HG03354 (cell line): ENCODE data around the gene IQCE.

Experiments
- ATAC-seq: cut with Tn5 transposase; IDR thresholded peaks from one replicate; pipeline ENCODE4 v1.9.1; 2021; ENCODE audit warnings: mild to moderate bottlenecking; ENCODE audit not compliant: unreplicated experiment, poor library complexity, severe bottlenecking

IQCE gene, protein sequence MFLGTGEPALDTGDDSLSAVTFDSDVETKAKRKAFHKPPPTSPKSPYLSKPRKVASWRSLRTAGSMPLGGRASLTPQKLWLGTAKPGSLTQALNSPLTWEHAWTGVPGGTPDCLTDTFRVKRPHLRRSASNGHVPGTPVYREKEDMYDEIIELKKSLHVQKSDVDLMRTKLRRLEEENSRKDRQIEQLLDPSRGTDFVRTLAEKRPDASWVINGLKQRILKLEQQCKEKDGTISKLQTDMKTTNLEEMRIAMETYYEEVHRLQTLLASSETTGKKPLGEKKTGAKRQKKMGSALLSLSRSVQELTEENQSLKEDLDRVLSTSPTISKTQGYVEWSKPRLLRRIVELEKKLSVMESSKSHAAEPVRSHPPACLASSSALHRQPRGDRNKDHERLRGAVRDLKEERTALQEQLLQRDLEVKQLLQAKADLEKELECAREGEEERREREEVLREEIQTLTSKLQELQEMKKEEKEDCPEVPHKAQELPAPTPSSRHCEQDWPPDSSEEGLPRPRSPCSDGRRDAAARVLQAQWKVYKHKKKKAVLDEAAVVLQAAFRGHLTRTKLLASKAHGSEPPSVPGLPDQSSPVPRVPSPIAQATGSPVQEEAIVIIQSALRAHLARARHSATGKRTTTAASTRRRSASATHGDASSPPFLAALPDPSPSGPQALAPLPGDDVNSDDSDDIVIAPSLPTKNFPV

DNA sequence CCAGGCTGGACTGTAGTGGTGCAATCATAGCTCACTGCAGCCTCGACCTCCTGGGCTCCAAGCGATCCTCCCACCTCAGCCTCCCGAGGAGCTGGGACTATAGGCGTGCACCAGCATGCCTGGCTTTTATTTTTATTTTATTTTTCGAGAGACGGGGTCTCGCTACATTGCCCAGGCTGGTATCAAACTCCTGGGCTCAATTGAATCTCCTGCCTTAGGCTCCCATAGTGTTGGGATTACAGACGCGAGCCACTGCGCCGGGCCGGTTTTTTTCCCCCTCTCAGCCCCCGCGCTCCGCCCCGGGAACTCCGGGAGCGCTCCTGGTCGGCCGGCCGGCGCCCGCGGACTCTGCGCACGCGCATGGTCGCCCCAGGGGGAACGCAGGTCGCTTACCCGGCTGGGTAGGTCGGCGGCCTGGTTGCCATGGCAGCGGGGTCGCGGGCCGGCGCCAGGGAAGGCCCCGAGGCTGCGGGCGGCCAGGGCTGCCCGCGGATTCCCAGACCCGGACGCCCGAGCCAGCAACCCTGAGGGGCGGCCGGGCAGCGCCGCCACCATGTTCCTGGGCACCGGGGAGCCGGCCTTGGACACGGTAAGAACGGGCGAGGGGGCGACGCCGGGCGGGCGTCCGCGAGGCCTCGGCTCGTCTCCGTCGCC is at the start of gene IQCE:
Gene IQCE (plus strand): TSS at position 351 of the 654 bp plus-strand sequence. CDS start 203 bp downstream, at position 554.
- peak; percentile 53 for ATAC-seq

DNA sequence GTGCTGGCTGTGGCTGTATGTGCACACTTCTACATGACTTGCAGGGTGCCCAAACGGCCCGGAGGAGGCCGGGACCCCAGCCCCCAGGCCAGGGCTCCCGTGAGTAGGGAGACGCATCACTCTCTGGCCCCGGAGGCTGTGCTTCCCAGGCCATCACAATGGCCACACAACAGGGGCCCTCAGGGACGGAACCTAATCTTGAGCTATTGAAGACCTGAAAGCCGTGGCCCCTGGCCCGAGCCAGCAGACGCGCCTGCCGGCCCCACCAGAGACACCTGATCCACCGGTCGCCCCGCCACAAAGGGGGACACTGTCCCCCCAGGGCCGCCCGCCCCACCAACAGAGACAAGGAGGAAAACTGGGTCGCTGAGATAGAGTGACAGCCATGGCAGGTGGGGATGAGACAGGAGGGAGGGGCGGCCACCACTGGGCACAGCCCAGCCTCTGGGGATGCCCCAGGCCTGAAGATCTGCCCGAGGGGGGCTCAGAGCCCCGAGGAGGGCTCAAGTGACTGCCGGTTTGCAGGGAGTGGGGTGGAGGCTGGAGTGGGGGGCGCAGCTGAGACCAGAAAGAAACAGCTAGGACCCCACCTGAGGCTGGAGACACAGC is 49.4 kb upstream of the IQCE start:
- no peak for ATAC-seq

DNA sequence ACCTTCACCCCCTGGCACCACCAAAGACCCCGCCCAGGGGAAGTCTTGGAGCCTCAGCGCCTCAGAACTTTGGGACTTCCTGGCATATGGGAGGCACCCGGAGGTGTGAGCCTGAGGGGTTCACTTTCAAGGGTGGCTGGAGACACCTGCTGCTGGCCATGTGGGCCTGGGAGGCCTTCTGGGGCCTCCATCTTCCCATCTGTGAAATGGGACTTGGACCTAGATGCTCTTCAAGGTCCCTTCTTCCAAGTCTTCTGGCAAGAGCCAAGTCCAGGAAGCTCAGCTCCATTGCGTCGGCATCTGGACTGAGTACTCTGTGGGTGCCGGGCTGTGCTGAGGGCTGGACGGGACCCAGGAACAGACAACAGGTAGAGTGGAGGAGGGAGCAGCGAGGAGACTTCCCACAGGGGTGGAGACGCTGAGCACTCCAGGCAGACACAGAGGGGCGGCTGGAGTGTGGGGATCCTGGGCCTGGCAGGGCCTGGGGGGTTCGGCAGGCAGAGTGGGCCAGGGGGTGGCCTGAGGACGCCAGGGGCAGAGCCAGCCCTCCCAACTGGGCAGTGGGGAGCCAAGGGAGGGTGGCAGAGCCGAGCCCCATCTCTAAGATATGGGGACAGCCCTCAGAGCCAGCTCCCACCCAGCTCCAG is 48.5 kb upstream of the IQCE start:
- ATAC-seq, result no peak

DNA sequence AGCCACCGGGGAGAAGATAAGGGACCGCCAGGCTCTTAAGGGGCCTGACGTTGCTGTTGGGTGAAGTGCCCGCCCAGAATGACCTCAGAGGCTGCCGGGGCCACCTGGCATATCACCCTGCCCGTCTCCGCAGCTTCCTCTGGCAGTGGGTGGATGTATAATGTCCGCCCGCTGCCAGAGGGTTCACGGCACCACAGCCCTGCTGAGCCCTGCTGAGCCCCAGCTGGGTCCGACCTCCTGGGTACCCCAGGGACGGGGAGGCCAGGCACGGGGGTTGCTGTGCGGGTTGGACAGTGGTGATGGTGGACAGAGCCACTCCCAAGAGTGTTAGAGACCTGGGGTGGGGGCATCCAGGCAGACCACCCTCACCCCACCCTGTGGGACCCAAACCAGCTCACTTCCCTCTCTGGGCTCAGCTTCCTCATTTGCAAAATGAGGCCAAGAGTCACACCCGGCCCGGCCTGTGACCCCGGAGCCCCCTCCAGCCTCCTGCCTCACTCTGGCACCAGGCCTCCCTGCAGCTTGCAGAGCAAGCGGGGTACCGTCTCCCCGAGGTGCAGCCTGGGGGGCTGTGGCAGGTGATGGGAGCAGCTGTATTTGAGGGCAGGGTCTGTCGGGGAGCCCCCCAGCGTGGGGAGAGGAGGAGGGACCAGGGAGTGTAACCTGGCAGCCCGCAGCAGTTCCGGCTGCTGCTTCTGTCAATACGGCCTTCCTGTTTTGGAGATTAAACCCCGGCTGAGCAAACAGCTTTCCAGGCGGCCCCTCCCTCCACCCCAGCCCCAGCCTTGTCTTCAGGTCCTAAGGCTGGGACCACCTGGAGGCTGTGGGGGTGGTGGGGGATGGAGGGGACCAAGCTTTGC is 47.6 kb upstream of the IQCE start:
- ATAC-seq, result no peak

DNA sequence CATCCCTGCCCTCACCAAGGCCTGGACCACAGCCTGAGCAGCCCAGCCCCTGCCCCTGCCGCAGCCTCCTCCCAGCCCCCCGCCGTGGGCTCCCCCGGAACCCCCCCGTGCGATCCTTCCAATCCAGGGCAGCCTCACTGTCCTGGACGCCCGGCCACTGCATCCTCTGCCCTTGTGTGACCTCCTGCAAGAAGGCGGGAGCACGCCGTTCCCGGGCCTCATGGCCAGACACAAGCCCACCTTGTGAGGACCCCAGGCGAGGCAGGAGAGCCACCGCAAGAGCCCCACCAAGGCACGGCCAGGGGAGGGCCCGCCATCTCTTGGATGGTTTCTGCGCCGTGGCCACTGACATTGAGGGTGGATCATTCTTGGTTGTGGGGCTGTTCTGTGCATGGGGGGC is 47.0 kb upstream of the IQCE start:
- ATAC-seq, result no peak

DNA sequence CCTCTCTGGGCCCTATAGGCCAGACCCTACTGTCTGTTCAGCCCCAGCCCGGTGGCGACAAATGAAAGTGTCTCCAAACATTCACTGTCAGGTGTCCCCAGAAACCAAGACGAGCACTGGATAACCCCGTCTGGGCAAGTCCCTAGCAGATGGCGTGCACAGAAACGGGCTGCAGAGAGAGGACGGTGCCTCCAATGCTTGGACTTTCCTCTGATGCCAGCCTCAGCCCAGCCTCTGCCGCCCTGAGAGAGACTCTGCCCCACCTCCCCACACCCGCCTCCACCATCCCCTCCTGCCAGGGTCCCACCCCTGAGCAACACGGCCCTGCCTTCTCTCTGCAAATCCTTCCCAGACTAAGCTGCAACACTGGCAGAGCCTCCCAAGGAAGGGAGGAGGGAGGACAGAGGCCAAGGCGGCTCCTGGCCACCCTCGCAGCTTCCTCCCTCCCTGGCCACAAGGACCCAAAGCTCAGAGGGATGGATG is 46.6 kb upstream of the IQCE start:
- no peak for ATAC-seq

DNA sequence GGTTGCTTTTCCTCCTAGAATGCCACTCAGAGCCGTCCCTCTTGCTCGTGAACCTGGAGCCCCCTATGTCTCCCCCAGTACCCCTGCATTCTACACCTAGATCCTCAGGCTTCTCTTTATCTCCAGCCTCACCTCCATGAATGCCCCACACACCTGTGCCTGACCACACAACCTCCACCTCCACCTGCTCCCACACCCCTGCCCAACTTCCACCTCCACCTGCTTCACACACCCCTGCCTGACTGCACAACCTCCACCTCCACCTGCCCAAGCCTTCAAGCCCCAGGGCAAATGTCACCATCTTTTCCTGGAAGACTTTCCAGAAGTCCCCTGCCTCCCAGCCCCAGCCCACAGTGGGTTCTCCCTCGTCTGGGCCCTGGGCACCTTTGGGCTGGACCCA is 46.1 kb upstream of the IQCE start:
- ATAC-seq, result no peak

DNA sequence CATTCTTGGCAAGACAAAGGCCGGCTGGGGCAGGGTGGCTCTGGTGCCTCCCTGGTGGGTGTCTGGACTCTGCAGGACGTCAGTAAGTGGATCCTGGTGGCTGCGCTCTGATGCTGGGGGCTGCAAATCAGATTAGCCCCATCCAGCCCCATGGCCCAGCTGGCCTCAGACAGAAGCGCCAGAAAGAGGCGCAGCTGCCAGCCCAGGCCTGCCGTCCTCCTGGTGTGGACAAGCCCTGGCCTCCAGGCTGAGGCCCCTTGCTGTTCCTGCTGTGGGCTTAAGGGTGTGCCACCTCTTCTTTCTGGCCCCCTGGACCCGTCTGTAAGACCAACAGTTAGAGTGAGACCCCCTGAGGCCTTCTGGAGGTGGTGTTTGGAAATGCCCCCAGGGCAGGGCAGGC is 45.1 kb upstream of the IQCE start:
- ATAC-seq, result no peak

DNA sequence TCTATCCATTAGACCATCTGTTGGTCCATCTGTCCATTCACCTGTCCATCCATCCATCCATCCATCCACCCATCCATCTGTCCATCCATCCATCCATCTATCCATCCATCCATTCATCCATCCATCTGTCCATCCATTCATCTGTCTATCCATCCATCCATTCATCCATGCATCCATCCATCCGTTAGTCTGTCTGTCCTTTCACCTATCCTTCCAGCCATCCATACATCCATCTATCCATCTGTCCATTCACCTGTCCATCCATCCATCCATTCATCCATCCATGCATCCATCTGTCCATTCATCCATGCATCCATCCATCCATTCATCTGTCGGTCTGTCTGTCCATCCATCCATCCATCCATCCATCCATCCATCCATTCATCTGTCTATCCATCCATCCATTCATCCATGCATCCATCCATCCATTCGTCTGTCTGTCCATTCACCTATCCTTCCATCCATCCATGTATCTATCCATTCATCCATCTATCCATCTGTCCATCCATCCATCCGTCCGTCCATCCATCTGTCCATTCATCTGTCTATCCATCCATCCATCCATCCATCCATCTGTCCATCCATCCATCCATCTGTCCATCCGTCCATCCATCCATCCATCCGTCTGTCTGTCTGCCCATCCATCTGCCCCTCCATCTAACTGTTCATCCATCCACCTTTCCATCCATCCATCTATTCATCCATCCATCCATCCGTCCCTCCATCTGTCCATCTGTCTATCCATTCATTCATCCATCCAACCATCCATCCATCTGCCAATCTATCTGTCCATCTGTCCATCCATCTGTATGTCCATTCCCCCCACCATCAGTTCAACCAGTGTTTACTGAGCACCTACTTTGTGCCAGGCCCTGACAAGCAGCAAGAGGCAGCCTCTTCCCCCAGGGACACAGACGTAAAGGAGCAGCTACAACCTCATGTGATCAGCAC is 44.0 kb upstream of the IQCE start:
- ATAC-seq, result no peak

DNA sequence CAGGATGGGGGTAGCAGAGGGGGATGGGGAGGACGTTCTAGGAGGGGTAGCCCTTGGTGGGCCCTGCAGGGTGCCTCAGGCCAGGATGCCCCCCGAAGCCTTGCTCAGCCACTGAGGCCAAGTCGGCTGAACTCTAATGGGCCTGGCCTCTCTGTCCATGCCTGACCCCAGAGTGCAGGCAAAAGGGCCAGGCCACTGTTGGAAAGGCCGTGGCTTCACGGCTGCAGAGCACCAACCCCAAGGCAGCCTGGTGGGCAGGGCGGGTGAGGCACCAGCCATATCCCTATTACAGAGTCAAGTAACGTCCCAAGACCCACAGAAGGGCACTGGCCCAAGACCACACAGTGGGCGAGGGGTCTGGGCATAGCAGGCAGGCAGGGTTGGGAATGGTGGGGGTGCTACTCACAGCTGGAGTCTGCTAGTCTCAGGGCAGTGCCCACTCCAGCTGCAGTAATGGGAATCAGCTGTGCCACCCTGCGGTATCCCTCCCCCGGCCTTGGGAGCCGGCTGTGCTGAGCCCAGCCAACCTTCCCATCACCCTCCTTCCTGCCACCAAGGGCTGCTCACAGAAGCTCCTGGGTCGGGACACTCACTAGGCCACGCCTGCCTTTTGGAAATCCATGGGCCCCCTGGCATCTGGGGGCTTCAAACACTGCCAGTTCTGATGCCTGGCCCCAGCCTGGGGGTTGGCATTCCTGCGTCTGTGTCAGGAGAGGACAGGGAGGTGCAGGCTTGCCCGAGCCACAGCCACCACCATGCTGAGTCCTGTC is 43.2 kb upstream of the IQCE start:
- ATAC-seq, result no peak

DNA sequence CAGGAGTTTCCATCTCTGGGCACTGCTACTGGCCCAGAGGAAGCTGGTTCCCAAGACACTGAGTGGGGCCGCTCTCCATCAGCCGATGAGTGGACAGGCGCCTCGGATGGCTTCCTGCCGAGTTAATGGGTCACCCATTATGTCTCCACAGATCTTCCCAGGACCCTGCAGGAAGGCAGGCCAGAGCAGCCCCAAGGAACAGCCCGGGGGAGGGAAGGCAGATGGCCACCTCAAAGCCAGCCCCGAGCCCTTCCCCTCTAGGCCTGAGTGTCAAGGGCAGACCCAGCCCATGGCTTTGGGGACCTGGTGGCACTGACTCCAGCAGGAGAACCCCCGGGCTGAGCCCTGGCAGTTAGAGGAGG is 42.6 kb upstream of the IQCE start:
- ATAC-seq, result no peak

DNA sequence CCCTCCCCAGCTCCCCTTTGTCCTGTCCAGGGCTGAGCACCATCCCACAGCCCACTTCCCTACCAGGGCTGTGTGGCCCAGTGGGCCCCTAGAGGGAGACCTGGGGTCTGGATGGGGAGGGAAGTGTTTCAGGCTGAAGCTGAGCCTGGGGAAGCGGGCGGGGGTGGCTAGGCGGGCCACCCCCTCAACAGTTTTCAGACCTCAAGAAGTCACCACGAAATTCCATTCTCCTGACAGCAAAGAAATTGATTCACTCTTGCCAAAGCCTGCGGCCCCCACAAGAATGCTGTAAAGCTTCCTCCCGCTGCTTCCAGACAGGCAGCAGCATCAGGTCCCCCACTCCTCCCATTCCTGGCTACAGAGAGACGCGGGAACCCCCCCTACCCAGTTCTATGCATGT is 41.8 kb upstream of the IQCE start:
- no peak for ATAC-seq

DNA sequence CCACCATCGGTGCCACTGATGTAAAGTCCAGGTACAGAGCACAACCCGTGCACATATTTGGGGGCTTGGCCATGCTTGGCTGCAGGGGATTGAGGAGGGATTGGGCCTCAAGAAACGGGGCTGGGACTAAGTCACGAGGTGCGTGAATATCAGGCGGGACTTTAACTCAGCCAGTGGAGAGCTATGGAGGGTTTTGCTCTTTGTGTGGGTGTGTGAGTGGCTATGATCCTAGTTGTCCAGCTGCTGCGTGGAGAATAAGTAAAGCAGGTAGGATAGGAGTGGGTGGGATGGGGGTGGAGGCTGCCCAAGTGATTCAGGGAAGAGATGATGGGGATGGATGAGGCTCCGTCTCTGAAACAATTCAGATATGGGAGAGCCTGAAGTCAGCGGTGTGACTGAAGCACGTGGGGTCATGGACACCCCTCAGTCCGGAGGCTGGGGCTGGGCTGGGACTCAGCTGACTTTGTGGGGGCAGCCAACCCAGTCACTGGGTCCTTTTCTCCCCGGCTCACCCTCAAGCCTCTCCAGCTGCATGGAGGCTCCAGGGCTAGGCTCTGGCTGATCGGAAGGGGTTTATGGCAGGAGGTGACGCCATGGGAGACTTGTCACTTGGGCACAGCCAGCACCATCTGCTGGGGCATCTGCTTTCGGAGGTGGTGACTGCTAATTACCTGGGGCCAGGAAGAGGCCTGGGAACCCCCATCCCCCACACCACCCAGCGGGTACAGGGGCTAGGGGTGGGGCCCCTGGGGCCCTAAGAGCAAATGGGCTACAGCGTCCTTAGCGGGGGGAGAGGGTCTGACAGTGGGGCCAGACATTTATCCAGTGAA is 40.9 kb upstream of the IQCE start:
- ATAC-seq, result no peak

DNA sequence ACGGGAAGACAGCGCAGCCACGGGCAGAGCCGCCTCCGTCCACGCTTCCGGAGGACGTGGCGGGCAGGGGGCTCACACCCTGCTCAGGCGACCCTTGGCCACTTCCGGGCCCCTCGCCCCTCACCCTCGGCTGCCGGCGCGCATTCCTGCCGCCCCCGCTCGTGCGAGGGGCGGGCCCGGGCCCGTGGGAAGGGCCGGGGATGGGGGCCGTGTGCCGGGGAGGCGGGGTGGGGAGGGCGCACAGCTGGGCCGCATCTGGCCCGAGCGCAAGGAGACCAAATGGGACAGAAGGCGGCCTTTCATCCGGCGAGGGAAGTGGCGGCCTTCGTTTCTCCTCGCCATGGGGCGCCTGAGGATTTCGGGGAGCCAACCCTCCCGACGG is 40.1 kb upstream of the IQCE start:
- no peak for ATAC-seq

DNA sequence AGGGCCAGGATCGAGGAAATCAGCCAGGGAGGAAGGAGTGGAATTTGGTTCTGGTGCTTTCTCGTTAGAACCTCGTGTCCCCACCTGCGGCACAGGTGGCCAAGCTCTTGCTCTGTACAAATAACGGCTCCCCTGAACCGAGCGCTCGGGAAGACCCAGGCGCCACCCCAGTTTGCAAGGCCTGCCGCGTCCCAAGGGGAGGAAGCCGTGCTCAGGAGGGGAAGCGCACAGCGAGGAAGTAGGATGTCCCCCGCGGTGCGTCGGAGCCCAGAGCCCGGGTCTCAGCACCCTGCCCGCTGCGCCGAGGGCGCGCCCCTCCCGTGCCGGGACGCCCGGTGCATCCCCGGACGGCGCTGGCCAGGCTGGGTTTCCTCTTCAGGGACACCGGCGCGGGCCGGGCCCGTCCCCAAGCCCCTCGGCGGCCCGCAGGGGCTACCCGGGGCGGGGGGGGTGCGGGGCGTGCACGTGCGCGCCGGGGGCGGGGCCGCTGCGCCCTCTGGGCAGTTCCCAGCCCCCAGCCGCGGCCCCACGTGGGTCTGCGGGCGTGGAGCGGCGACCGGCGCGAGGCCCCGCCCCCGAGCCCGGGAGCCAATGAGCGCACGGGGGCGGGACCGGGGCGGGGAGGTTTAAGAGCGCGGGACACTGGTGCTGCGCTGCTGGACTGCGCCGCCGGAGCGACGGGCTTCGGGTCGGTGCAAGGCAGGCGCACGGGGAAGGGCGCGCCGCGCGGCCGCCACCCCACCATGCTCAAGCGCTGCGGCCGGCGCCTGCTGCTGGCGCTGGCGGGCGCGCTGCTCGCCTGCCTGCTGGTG is 39.5 kb upstream of the IQCE start, which contains the start of gene LFNG:
Gene LFNG (plus strand): TSS at position 656 of the 812 bp plus-strand sequence. CDS start 88 bp downstream, at position 744.
- peak; percentile 81 for ATAC-seq
